Measurements from ENCODE around the gene CDH6.
"Not testable (repeated sequence)": the region's sequence is repeated elsewhere in the genome, so short reads cannot be mapped to it uniquely, and the experiment has no call there.

The CDH6 gene

GRCh38 chr5:31328040-31328733 is 134.7 kb downstream of the CDH6 start:
- DNase-seq (ENCODE audit: low read depth in 2 of 2): no peak

- DNase-seq (ENCODE audit: low read depth in 2 of 2): no peak
These were observed 136.2 kb downstream of the CDH6 start for GRCh38 chr5:31329715-31330114.

GRCh38 chr5:31332160-31332559 is 138.7 kb downstream of the CDH6 start:
- DNase-seq (ENCODE audit: low read depth in 2 of 2): no peak

- no peak for DNase-seq (ENCODE audit: low read depth in 2 of 2)
These were observed 140.0 kb downstream of the CDH6 start for GRCh38 chr5:31333475-31333874.

- DNase-seq (ENCODE audit: low read depth in 2 of 2): no peak
These were observed 140.8 kb downstream of the CDH6 start for GRCh38 chr5:31334061-31334860.

- DNase-seq (ENCODE audit: low read depth in 2 of 2): no peak
These were observed 142.0 kb downstream of the CDH6 start for GRCh38 chr5:31335456-31335855.

GRCh38 chr5:31343946-31344345 is 150.5 kb downstream of the CDH6 start:
- no peak for DNase-seq (ENCODE audit: low read depth in 2 of 2)

GRCh38 chr5:31346896-31347551 is 153.5 kb downstream of the CDH6 start:
- no peak for DNase-seq (ENCODE audit: low read depth in 2 of 2)

- no peak for DNase-seq (ENCODE audit: low read depth in 2 of 2)
These were observed 154.0 kb downstream of the CDH6 start for GRCh38 chr5:31347552-31347905.

- no peak for DNase-seq (ENCODE audit: low read depth in 2 of 2)
These were observed 156.9 kb downstream of the CDH6 start for GRCh38 chr5:31350395-31350794.

- DNase-seq (ENCODE audit: low read depth in 2 of 2): no peak
These were observed 161.9 kb downstream of the CDH6 start for GRCh38 chr5:31355337-31355736.

GRCh38 chr5:31357038-31357437 is 163.6 kb downstream of the CDH6 start:
- no peak for DNase-seq (ENCODE audit: low read depth in 2 of 2)

GRCh38 chr5:31359839-31360238 is 166.4 kb downstream of the CDH6 start:
- no peak for DNase-seq (ENCODE audit: low read depth in 2 of 2)

GRCh38 chr5:31361234-31361633 is 167.7 kb downstream of the CDH6 start:
- DNase-seq (ENCODE audit: low read depth in 2 of 2): no peak

- not testable (repeated sequence) for DNase-seq (ENCODE audit: low read depth in 2 of 2)
These were observed 168.4 kb downstream of the CDH6 start for GRCh38 chr5:31361704-31362528.

- no peak for DNase-seq (ENCODE audit: low read depth in 2 of 2)
These were observed 169.0 kb downstream of the CDH6 start for GRCh38 chr5:31362529-31362900.

- no peak for DNase-seq (ENCODE audit: low read depth in 2 of 2)
These were observed 169.6 kb downstream of the CDH6 start for GRCh38 chr5:31362931-31363568.

- DNase-seq (ENCODE audit: low read depth in 2 of 2): no peak
These were observed 171.6 kb downstream of the CDH6 start for GRCh38 chr5:31364881-31365636.

- no peak for DNase-seq (ENCODE audit: low read depth in 2 of 2)
These were observed 172.3 kb downstream of the CDH6 start for GRCh38 chr5:31365776-31366175.

- no peak for DNase-seq (ENCODE audit: low read depth in 2 of 2)
These were observed 173.5 kb downstream of the CDH6 start for GRCh38 chr5:31366941-31367340.

- no peak for DNase-seq (ENCODE audit: low read depth in 2 of 2)
These were observed 178.6 kb downstream of the CDH6 start for GRCh38 chr5:31372124-31372523.

Data from stimulated activated CD4-positive, alpha-beta T cell treated with anti-CD3 and anti-CD28 coated beads, Interleukin-4, amount 100 ng/mL, for 48 hours (primary cell).